Mesenchymal stem cell (in vitro differentiated cells and primary cell): ENCODE measurements around the gene CYB5R4.

Source experiments
- DNase-seq: peaks from one replicate; pipeline ENCODE4 v3.0.0-alpha.2; 2013
- H2AFZ ChIP-seq: one replicate; pipeline ENCODE4 v1.6.1; 2013; ENCODE audit warnings: low read depth, mild to moderate bottlenecking, control low read depth, inconsistent platforms, low read length, moderate library complexity
- H2AK5ac ChIP-seq: 2 replicates; pipeline ENCODE4 v1.6.1; 2013; ENCODE audit warnings: low read length, moderate library complexity, mild to moderate bottlenecking, inconsistent platforms; ENCODE audit not compliant: severe bottlenecking
- H2BK120ac ChIP-seq: one replicate; pipeline ENCODE4 v1.6.1; 2013; ENCODE audit warnings: low read depth, mild to moderate bottlenecking, inconsistent platforms, low read length, moderate library complexity
- H2BK12ac ChIP-seq, 2 experiments: one replicate each; pipeline ENCODE4 v1.6.1; 2013; ENCODE audit warnings: inconsistent platforms in 2 of 2, low read length in 2 of 2, mild to moderate bottlenecking in 2 of 2, moderate library complexity in 2 of 2, control low read depth in 1 of 2
- H2BK15ac ChIP-seq: one replicate; pipeline ENCODE4 v1.6.1; 2013; ENCODE audit warnings: mild to moderate bottlenecking, low read depth, inconsistent platforms; ENCODE audit not compliant: poor library complexity, severe bottlenecking
- H2BK5ac ChIP-seq: 2 replicates; pipeline ENCODE4 v1.6.1; 2013; ENCODE audit warnings: low read depth, mild to moderate bottlenecking, low read length, control low read depth, inconsistent platforms; ENCODE audit not compliant: poor library complexity, severe bottlenecking
- H3K14ac ChIP-seq, 2 experiments: one replicate each; pipeline ENCODE4 v1.6.1; 2013; ENCODE audit warnings: inconsistent platforms in 2 of 2, low read length in 2 of 2, control low read depth in 1 of 2, mild to moderate bottlenecking in 1 of 2, moderate library complexity in 1 of 2
- H3K18ac ChIP-seq, 2 experiments: one replicate each; pipeline ENCODE4 v1.6.1; 2013; ENCODE audit warnings: inconsistent platforms in 2 of 2, low read length in 2 of 2, control low read depth in 1 of 2, low read depth in 1 of 2, mild to moderate bottlenecking in 1 of 2
- H3K23ac ChIP-seq, 2 experiments: one replicate each; pipeline ENCODE4 v1.6.1; 2013; ENCODE audit warnings: inconsistent platforms in 2 of 2, low read length in 2 of 2, mild to moderate bottlenecking in 2 of 2, moderate library complexity in 2 of 2, control low read depth in 1 of 2
- H3K27ac ChIP-seq: 2 replicates; pipeline ENCODE4 v1.5.1; 2013; ENCODE audit warnings: mild to moderate bottlenecking, moderate library complexity, low read length, control low read depth, inconsistent platforms; ENCODE audit not compliant: poor library complexity, severe bottlenecking
- H3K27me3 ChIP-seq, 2 experiments: 2 replicates each; pipeline versions ENCODE4 v1.6.1 to v1.7.0; 2013; ENCODE audit warnings: low read length in 2 of 2, mild to moderate bottlenecking in 2 of 2, moderate library complexity in 2 of 2, control low read depth in 1 of 2, inconsistent platforms in 1 of 2; ENCODE audit not compliant: control insufficient read depth in 1 of 2, insufficient read depth in 1 of 2
- H3K36me3 ChIP-seq, 2 experiments: 2 replicates each; pipeline versions ENCODE4 v1.6.1 to v1.7.0; 2013; ENCODE audit warnings: low read length in 2 of 2, control low read depth in 1 of 2, inconsistent platforms in 1 of 2, low read depth in 1 of 2, mild to moderate bottlenecking in 1 of 2; ENCODE audit not compliant: insufficient read depth in 2 of 2, control insufficient read depth in 1 of 2
- H3K4ac ChIP-seq, 2 experiments: one replicate each; pipeline ENCODE4 v1.6.1; 2013; ENCODE audit warnings: inconsistent platforms in 2 of 2, low read length in 2 of 2, mild to moderate bottlenecking in 2 of 2, moderate library complexity in 2 of 2, control low read depth in 1 of 2, low read depth in 1 of 2
- H3K4me1 ChIP-seq: 2 replicates; pipeline ENCODE4 v1.6.1; 2013; ENCODE audit warnings: low read depth, low read length, control low read depth; ENCODE audit not compliant: control insufficient read depth, insufficient read depth
- H3K4me2 ChIP-seq: 2 replicates; pipeline ENCODE4 v1.6.1; 2013; ENCODE audit warnings: low read length, mild to moderate bottlenecking, inconsistent platforms; ENCODE audit not compliant: poor library complexity, severe bottlenecking
- H3K4me3 ChIP-seq, 2 experiments: 2 replicates each; pipeline versions ENCODE4 v1.5.1 to v1.7.0; 2013; ENCODE audit warnings: low read length in 2 of 2, mild to moderate bottlenecking in 2 of 2, control low read depth in 1 of 2, low read depth in 1 of 2; ENCODE audit not compliant: insufficient read depth in 1 of 2
- H3K79me1 ChIP-seq: replicated peaks from 2 replicates; pipeline ENCODE4 v1.6.1; 2013; ENCODE audit warnings: mild to moderate bottlenecking, control low read depth, low read length, inconsistent platforms; ENCODE audit not compliant: poor library complexity, severe bottlenecking
- H3K9ac ChIP-seq: 2 replicates; pipeline ENCODE4 v1.7.0; 2013; ENCODE audit warnings: mild to moderate bottlenecking, low read length, moderate library complexity
- H3K9me3 ChIP-seq: 2 replicates; pipeline ENCODE4 v1.7.0; 2013; ENCODE audit warnings: mild to moderate bottlenecking, low read length; ENCODE audit not compliant: control insufficient read depth
- H4K8ac ChIP-seq: one replicate; pipeline ENCODE4 v1.6.1; 2013; ENCODE audit warnings: inconsistent platforms, mild to moderate bottlenecking, low read length, moderate library complexity
- H4K91ac ChIP-seq: one replicate; pipeline ENCODE4 v1.6.1; 2013; ENCODE audit warnings: mild to moderate bottlenecking, low read length, inconsistent platforms
- WGBS: methylation state at CpG from one replicate; pipeline ENCODE4 v1.1.7; 2013; ENCODE audit warnings: mixed read lengths; 5-methylcytosine and 5-hydroxymethylcytosine counted together

CYB5R4 gene

GRCh38 chr6:83867043-83867442, 7.6 kb downstream of the CYB5R4 start:
- no peak overlapping the region for H3K23ac ChIP-seq
- H2BK15ac ChIP-seq = no peak overlapping the region
- H4K91ac ChIP-seq = no peak overlapping the region
- H3K4me3 ChIP-seq = no peak overlapping the region
- no peak overlapping the region for H2BK5ac ChIP-seq
- H3K14ac ChIP-seq = no peak overlapping the region
- no peak overlapping the region for H3K4ac ChIP-seq
- no peaks in the 10 kb centered on the region for H3K27me3 ChIP-seq
- H3K4me1 ChIP-seq = peaks cover 1% of the 10 kb centered on the region
- H2BK120ac ChIP-seq = no peak overlapping the region
- H4K8ac ChIP-seq = no peak overlapping the region
- H3K27ac ChIP-seq = peak overlapping the region; percentile 49
- peaks cover 0 to 28% of the 10 kb centered on the region in 2 experiments for H3K36me3 ChIP-seq
- H2AK5ac ChIP-seq = no peak overlapping the region
- no peak for DNase-seq
- no peak overlapping the region for H3K18ac ChIP-seq
- H3K9ac ChIP-seq = no peak overlapping the region
- no peak overlapping the region for H2AFZ ChIP-seq
- peaks cover 20% of the 10 kb centered on the region for H3K79me1 ChIP-seq
- no peak overlapping the region for H2BK12ac ChIP-seq
- H3K4me2 ChIP-seq = no peak overlapping the region
- H3K9me3 ChIP-seq = no peaks in the 10 kb centered on the region

GRCh38 chr6:83867527-83868161, 8.2 kb downstream of the CYB5R4 start:
- Histone ChIP-seq H3K4ac (no peak overlapping the region), H3K9ac (peak overlapping the region; percentile 12), H4K8ac (no peak overlapping the region), H2AK5ac (no peak overlapping the region), H2BK12ac (no peak overlapping the region), H4K91ac (no peak overlapping the region), H3K27me3 (no peaks in the 10 kb centered on the region), H3K4me1 (peaks cover 1% of the 10 kb centered on the region), H3K79me1 (peaks cover 20% of the 10 kb centered on the region), H2BK15ac (no peak overlapping the region), H2BK5ac (no peak overlapping the region), H2AFZ (no peak overlapping the region), H3K18ac (no peak overlapping the region), H3K23ac (no peak overlapping the region), H3K27ac (peak overlapping the region; percentile 62), H3K4me3 (no peak overlapping the region), H3K36me3 (peaks cover 0 to 28% of the 10 kb centered on the region in 2 experiments), H3K9me3 (no peaks in the 10 kb centered on the region), H3K14ac (no peak overlapping the region), H2BK120ac (no peak overlapping the region), H3K4me2 (no peak overlapping the region)
- 88% methylated on average over 9 of the region's 9 CpGs for whole genome bisulfite sequencing
- peak; percentile 89 for DNase-seq

GRCh38 chr6:83868639-83869038, 9.2 kb downstream of the CYB5R4 start:
- no peak overlapping the region for H4K8ac ChIP-seq
- H2AFZ ChIP-seq = no peak overlapping the region
- H3K4me3 ChIP-seq = no peak overlapping the region
- no peak overlapping the region for H3K23ac ChIP-seq
- peaks cover 0 to 28% of the 10 kb centered on the region in 2 experiments for H3K36me3 ChIP-seq
- H3K4me1 ChIP-seq = peaks cover 1% of the 10 kb centered on the region
- H2BK12ac ChIP-seq = no peak overlapping the region
- H3K9me3 ChIP-seq = no peaks in the 10 kb centered on the region
- no peak overlapping the region for H3K14ac ChIP-seq
- 87% methylated on average over 1 of the region's 1 CpG for WGBS
- H3K4me2 ChIP-seq = no peak overlapping the region
- no peak overlapping the region for H2BK5ac ChIP-seq
- no peak overlapping the region for H3K4ac ChIP-seq
- no peak overlapping the region for H3K27ac ChIP-seq
- H2BK120ac ChIP-seq = no peak overlapping the region
- peaks cover 17% of the 10 kb centered on the region for H3K79me1 ChIP-seq
- no peak overlapping the region for H3K18ac ChIP-seq
- peak overlapping the region; percentile 4 for H3K9ac ChIP-seq
- H4K91ac ChIP-seq = no peak overlapping the region
- H3K27me3 ChIP-seq = no peaks in the 10 kb centered on the region
- H2AK5ac ChIP-seq = no peak overlapping the region
- no peak overlapping the region for H2BK15ac ChIP-seq
- peak; percentile 15 for DNase-seq

GRCh38 chr6:83870649-83871048, 11.2 kb downstream of the CYB5R4 start:
- Histone ChIP-seq H3K4ac (no peak overlapping the region), H3K9ac (no peak overlapping the region), H3K27me3 (no peaks in the 10 kb centered on the region), H3K4me3 (no peak overlapping the region), H2BK120ac (no peak overlapping the region), H3K14ac (no peak overlapping the region), H3K27ac (no peak overlapping the region), H4K8ac (no peak overlapping the region), H3K36me3 (peaks cover 0 to 12% of the 10 kb centered on the region in 2 experiments), H3K4me1 (peaks cover 1% of the 10 kb centered on the region), H2AK5ac (no peak overlapping the region), H2BK5ac (no peak overlapping the region), H3K18ac (no peak overlapping the region), H3K9me3 (no peaks in the 10 kb centered on the region), H2AFZ (no peak overlapping the region), H2BK12ac (no peak overlapping the region), H3K23ac (no peak overlapping the region), H3K4me2 (no peak overlapping the region), H3K79me1 (peaks cover 21% of the 10 kb centered on the region), H2BK15ac (no peak overlapping the region), H4K91ac (no peak overlapping the region)
- WGBS = 94% methylated on average over 1 of the region's 4 CpGs
- DNase-seq = no peak
